Superior temporal gyrus (tissue), 1 donor: ENCODE data around the gene ABI3.
A peak's percentile ranks its signal among the peaks of the same experiment; 100 is the strongest.
"Not testable (repeated sequence)": the region's sequence is repeated elsewhere in the genome, so short reads cannot be mapped to it uniquely, and the experiment has no call there.

ENCODE experiments used
- DNase-seq: peaks from one replicate; pipeline ENCODE4 v3.0.0-alpha.2; 2016; ENCODE audit errors: extremely low spot score

ABI3 gene

GRCh38 chr17:49210158-49211029, at the start of gene ABI3, which contains the start of gene GNGT2:
Gene ABI3 (plus strand): TSS chr17:49210707. CDS start chr17:49210725, 18 bp downstream.
Gene GNGT2 (minus strand): TSS chr17:49210574. CDS start chr17:49207422, 3,152 bp downstream.
- DNase-seq = no peak

GRCh38 chr17:49162866-49163265, 47.6 kb upstream of the ABI3 start:
- no peak for DNase-seq

- no peak for DNase-seq
Observed at GRCh38 chr17:49165143-49165542, 45.4 kb upstream of the ABI3 start.

- no peak for DNase-seq
Observed at GRCh38 chr17:49168706-49169105, 41.8 kb upstream of the ABI3 start.

- no peak for DNase-seq
Observed at GRCh38 chr17:49170216-49170615, 40.3 kb upstream of the ABI3 start.

GRCh38 chr17:49170711-49171110, 39.8 kb upstream of the ABI3 start:
- not testable (repeated sequence) for DNase-seq

GRCh38 chr17:49175978-49176377, 34.5 kb upstream of the ABI3 start:
- DNase-seq = not testable (repeated sequence)

- peak; percentile 67 for DNase-seq
Observed at GRCh38 chr17:49180303-49180702, 30.2 kb upstream of the ABI3 start.

GRCh38 chr17:49180998-49181635, 29.4 kb upstream of the ABI3 start:
- DNase-seq = no peak

- no peak for DNase-seq
Observed at GRCh38 chr17:49183341-49183740, 27.2 kb upstream of the ABI3 start.

GRCh38 chr17:49183801-49184200, 26.7 kb upstream of the ABI3 start:
- DNase-seq = no peak

GRCh38 chr17:49184522-49184921, 26.0 kb upstream of the ABI3 start:
- DNase-seq = not testable (repeated sequence)

- not testable (repeated sequence) for DNase-seq
Observed at GRCh38 chr17:49185381-49185780, 25.1 kb upstream of the ABI3 start.

- DNase-seq = no peak
Observed at GRCh38 chr17:49187301-49187700, 23.2 kb upstream of the ABI3 start.

- DNase-seq = no peak
Observed at GRCh38 chr17:49190932-49191331, 19.6 kb upstream of the ABI3 start.

- DNase-seq = no peak
Observed at GRCh38 chr17:49191409-49191916, 19.0 kb upstream of the ABI3 start.

GRCh38 chr17:49191917-49192741, 18.4 kb upstream of the ABI3 start:
- DNase-seq = peak; percentile 95

GRCh38 chr17:49193513-49194296, 16.8 kb upstream of the ABI3 start:
- peak; percentile 78 for DNase-seq

GRCh38 chr17:49194297-49194607, 16.3 kb upstream of the ABI3 start:
- no peak for DNase-seq

- DNase-seq = no peak
Observed at GRCh38 chr17:49195751-49196150, 14.8 kb upstream of the ABI3 start.

- peak; percentile 20 for DNase-seq
Observed at GRCh38 chr17:49196520-49196919, 14.0 kb upstream of the ABI3 start.
